ENCODE measurements around the gene RIN3. TPM values are rescaled to one million over a fixed set of nuclear protein-coding genes. Genes with fewer than 3 reads are reported as not detected.
"Not testable (repeated sequence)": the region's sequence is repeated elsewhere in the genome, so short reads cannot be mapped to it uniquely, and the experiment has no call there.

The RIN3 gene
- polyA plus RNA-seq, 4 donors: 5.6 to 7.6 (median 6.7) TPM

DNA sequence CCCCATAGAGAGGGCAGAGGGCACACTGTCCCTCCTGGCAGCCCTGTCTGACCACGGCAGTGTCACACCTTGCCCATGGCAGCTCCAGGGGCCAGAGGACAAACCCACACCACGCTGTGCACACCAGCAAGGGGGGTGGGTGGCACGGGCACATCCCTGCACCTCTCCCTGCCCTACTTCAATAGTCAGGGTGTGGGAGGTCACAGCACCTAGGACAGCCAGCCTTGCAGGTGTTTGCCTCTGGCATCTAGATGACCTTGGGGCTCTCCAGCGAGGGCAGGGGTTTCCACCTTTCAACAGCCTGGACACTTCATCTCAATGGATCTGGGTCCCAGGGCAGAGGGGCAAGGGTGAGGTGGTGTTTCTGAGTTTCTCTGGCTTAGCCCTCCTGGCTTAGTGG, 165.7 kb downstream of the RIN3 start:
- no peak for DNase-seq (ENCODE audit: low read depth in 4 of 4, low spot score in 2 of 4)

DNA sequence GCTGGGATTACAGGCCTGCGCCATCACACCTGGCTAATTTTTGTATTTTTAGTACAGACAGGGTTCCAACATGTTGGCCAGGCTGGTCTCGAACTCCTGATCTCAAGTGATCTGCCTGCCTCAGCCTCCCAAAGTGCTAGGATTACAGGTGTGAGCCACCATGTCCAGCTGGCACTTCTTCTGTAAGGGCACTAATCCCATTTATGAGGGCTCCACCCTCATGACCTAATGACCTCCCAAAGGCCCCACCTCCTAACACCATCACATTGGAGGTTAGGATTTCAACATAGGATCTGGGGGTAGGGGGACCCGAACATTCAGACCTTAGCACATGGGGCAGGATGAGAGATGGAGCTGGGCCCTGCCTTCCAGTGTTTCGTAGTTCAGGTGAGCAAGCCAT, 166.7 kb downstream of the RIN3 start:
- DNase-seq (ENCODE audit: low read depth in 4 of 4, low spot score in 2 of 4): not testable (repeated sequence)

DNA sequence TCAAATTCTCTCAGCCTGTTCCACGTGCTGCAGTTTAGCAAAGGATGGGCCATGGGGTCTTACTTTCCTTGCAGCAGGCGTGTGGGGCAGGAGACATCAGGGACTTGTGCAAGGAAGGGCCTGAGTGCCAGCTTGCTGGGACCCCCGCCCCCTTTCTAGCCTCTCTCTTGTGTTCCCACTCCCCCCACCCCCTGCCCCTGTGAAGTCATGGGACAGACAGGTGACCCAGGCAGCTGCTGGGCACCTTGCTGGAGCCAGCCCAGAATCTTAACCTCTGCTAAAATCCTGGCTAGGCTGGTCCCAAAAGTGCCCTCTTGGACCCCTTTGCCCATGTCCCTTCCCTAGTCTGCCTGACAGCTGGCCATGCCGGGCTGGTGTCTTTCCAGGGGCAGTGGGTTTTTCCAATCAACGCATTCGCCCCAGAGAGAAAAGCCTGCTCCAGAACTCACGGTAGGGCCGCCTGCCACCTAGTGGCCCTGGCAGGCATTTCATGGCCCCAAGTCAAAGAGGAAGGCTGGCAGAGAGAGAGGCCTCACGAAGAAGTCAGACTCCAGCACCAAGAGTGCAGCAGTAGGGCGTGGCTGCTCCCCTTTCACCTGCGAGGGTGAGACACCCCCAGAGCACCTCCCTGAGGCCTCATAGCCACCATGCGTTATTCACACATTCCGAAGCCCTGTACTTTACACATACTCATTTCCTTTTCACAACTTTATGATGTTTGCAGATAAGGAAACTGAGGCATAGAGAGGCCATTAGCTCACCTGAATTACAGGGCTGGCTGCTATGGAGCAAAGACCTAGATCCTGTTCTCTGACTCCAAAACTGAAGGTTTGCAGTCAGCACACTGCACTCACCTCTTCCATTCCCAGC, 167.4 kb downstream of the RIN3 start:
- DNase-seq (ENCODE audit: low read depth in 4 of 4, low spot score in 2 of 4): peak in 2 of 4 donors; percentile 42 to 57

DNA sequence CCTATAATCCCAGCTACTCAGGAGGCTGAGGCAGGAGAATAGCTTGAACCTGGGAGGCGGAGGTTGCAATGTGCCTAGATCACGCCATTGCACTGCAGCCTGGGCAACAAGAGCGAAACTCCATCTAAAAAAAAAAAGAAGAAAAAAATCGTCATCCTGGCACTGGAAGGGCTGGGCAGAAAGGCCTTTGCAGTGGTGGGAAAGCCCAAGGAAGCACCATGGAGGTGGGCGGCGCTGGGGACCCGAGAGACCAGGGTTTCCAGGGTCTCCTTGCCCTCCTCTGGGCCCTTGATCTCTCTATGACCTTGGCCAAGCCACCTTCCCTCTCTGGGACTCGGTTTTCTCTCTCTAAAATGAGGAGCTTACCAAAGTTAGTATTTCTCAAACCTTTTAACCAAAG, 169.5 kb downstream of the RIN3 start:
- DNase-seq (ENCODE audit: low read depth in 4 of 4, low spot score in 2 of 4): no peak

DNA sequence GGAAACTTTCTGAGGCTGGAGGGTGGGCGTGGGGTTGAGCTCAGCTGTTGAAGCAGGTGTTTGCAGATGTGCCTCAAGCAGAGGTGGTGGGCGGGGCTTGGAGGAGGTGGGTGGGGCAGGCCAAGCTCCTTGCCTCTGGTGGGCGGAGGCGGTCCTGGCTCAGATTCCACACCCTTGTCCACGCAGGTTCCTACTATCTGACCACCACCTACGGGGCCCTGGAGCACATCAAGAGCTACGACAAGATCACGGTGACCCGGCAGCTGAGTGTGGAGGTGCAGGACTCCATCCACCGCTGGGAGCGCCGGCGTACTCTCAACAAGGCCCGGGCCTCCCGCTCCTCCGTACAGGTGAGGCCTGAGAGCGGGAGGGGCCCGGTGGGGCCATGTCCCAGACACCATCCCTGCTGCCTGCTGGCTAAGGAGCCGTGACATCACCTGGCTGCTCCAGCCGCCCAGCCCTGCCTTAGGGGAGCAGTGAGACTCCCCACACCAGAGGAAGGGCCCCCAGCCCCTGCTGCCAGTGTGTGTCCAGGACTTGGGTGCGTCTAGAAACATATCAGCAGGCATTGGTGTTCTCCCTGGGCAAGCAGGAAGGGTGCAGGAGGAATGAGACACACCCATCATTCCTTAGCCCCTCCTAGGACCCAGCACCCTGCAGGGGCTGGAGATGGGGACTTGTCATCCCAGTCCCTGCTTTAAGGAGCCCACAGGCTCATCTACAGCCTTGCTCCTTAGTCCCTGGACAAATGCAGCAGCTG, 171.4 kb downstream of the RIN3 start:
- DNase-seq (ENCODE audit: low read depth in 4 of 4, low spot score in 2 of 4): no peak

DNA sequence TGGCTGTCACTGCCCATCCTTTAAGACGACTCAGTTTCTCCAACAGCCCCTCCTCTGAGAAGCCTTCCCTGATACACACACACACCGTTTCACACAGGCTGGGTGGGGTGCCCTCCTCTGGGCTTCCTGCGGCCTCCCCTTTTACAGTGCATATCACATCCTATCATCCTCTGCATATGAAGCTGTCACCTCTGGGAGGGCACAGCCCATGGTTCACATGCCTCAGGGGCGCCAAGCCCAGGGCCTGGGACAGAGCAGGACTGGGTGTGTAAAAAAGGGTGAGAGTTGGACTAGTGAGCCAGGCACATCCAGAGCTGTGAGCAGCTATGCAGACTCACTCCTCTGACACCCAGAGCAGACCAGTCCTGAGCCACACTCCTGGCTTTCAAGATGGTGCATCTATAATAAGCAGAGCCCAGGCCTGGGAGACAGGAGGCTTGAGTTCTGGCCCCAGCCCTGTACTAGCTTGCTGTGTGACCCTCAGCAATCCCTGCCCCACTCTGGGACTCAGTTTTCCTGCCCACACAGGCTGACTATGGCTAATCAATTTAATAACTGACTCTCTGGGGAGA, 172.3 kb downstream of the RIN3 start:
- no peak for DNase-seq (ENCODE audit: low read depth in 4 of 4, low spot score in 2 of 4)

DNA sequence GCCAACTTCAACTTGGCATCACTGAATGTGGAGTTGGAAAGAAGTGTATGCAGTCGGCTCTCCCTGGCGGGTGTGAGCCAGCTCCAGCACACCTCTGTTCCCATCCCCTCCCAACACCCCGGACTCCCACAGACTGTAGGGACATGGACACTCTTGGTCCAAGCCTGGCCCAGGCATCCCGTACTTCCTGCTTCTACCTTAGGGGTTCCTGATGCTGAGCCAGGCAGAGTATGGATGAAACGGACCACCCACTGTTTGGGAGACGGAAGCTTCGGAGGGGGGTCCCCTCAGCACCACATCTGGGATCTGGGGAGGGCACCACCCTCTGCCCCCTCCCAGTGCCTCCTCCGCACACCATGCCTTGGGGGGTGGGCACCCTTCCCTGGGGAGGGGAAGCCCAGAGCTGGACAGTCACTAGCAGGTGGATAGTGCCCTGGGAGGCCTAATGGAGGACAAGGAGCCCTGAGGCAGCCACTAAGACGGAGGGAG, 172.9 kb downstream of the RIN3 start:
- DNase-seq (ENCODE audit: low read depth in 4 of 4, low spot score in 2 of 4): no peak

DNA sequence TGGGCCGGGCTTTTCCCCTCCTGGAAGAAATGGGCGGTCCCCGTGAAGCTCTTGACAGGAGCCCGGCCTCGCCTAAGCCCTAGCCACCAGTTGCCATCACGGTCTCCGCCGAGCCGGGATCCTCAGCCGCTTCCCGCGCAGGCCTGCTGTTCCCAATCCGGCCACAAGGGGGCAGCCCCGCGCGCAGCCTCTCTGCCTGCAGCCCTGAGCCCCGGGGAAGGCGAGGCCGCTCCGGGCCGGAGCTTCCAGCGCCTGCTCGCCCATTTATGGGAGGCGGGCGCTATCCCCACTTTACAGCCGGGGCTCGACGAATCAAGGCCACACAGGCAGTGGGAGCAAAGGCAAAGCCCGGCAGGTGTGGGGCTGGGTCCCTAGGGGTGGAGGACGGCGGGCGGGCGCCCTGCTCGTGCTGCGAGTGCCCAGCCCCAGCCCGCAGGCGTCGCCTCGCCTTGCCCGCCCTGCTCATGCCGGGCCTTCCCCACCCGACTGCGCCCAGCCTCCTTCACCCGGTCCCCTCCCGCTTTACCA, 173.4 kb downstream of the RIN3 start:
- peak in 3 of 4 donors; percentile 36 to 42 (median 39) for DNase-seq (ENCODE audit: low read depth in 4 of 4, low spot score in 2 of 4)

DNA sequence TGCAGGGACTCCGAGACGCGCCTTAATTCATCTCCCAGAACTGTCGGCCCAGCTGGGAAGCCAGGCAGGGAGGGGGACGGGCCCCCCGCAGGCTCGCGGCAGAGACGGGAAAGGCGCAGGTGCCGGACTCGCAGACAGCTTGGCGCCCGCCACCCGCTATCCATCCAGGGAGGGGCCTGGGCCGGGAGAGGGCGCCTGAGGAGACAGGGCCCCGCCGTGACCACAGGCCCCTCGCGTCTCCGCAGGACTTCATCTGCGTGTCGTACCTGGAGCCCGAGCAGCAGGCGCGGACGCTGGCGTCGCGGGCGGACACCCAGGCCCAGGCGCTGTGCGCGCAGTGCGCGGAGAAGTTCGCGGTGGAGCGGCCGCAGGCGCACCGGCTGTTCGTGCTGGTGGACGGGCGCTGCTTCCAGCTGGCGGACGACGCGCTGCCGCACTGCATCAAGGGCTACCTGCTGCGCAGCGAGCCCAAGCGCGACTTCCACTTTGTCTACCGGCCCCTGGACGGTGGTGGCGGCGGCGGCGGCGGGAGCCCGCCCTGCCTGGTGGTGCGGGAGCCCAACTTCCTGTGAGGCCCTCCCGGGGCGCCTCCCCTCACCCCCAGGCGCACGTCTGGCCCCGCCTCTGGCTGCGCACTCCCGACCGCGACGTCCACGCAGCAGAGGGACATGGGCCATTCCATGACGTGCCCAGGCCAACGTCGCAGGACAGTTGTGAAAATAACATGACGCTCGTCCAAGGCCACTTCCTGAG, 174.3 kb downstream of the RIN3 start:
- no peak for DNase-seq (ENCODE audit: low read depth in 4 of 4, low spot score in 2 of 4)

DNA sequence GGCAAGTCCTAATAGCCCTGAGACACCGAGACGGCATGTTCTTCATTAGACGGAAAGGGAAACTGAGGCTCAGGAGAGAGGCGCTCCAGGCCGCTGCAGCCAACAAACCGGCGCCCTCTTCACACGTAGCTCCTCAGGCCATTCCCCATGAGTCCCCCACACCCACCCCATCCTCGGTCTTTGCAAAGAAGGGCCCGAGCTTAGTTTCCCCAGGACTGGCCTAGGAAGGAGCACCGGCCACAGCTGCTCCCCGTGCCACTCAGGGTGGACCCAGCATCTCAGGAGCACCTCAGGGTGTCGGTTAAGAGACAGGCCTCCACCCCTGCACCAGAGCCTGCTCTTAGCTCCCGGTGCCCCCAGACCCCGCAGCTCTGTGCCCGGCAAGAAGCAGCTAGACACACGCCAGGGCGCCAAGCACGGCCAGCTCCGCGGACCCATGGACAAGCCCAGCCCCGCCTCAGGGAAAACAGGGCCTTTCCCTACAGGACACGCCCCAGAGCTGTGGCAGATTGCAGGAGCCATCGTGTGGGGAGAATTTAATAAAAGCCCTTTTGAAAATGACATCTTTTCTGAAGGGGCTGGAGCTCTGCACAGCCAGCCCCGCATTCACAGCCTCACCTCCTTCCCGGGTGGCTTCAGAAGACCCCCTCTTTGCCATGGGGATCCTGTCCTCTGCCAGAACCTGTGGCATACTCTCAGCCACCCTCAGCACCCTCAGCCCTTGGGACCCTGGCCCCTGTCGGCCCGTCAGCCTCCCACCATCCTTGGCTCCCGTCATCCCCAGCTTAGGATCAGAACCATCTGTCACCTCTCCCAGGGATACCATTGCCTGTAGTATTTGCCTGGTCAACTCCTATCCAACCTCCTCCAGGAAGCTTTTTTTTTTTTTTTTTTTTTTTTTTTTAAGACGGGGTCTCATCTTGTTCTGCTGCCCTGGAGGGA, 175.1 kb downstream of the RIN3 start:
- no peak for DNase-seq (ENCODE audit: low read depth in 4 of 4, low spot score in 2 of 4)

DNA sequence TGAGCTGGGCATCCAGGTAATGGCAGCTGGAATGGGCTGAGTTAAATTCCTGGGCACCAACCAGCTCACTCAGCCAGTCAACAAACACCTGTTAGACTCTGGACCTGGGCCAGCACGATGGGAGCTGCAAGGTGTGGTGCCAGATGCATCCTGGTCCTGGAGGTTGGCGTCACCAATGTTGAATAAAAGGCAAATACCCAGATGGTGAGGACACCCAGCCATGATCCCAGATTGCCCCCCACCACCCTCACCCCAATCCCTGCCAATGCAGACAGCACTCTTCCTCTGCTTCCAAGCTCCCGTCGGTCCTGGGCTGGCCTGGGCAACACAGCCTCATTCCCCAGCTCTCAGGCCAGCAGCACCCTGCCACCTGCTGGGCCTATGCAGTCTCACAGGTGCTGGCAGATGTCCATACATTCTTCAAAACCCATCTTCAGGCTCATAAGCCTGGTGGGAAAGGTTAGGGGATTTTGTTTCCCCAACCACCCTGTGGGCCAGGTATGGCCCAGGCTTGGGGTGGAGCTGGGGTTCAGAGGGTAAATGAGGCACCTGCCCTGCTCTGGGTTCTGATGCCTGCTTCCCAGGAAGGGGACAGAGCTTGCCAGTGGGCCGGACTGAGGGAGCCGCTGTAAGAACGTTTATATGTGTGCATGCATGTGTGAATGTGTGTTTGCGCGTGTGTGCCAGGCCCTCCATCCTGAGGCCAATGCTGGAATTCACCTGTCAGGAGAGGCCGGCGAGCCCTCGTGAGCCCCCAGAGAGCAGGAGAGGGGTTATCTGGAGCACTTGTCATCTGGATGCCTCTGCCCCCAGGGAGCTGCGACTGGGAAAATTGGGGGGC, 176.8 kb downstream of the RIN3 start:
- peak in 1 of 4 donors; percentile 27 for DNase-seq (ENCODE audit: low read depth in 4 of 4, low spot score in 2 of 4)

DNA sequence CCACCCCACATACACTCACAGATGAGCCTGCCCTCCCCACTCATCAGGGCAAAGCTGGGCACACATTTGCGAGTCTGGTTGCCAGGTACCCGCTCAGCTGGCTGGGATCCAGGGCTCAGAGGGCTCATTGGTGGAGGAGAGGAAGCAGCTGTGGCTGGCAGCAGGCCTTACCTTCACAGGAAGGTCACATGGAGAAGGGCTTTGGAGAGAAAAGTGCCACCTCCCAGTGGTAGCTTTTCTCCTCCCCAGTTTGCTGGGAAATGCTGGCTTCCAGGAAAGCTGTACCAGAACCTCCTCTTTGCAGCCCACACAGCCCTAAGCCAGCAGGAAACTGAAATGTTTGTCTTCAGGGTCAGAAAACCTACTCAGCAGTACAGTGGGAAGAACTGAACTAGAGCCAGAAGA, 179.2 kb downstream of the RIN3 start:
- no peak for DNase-seq (ENCODE audit: low read depth in 4 of 4, low spot score in 2 of 4)

DNA sequence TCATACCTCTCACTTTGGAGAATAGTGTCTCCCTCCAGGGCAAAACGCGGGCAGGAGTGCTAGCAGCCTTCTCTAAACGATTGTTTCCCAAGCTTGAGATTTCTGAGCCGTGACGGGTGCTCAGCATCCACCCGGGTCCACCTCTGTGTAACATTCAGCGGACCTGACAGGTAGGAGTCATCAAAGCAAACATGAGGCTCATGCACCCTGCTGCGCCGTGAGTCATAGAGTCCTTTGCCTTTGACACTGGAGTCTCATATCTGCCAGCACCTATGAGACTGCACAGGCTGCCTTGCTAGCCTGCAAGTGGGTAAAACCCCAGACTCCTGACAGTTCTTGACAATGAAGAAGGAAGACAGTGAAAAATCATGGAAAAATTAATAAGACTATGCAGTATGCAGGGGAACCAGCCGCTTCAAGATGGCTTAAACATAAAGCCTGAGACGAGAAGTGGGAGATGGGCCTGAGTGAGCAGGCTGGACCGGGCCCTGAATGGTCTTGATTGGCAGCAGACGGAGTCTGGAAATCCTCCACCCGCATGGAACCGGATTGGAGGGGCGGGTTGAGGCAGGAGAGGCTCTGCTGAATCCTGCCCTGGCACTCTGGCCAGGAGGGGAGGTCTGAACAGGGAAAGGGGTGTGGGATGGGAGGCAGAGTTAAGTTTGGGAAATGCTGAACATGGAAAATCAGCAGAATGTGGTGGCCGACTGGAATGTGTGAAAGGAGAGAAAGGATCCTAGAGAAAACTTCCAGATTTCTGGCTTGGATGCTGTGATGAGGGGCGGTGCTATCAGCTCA, 180.6 kb downstream of the RIN3 start:
- DNase-seq (ENCODE audit: low read depth in 4 of 4, low spot score in 2 of 4): no peak

DNA sequence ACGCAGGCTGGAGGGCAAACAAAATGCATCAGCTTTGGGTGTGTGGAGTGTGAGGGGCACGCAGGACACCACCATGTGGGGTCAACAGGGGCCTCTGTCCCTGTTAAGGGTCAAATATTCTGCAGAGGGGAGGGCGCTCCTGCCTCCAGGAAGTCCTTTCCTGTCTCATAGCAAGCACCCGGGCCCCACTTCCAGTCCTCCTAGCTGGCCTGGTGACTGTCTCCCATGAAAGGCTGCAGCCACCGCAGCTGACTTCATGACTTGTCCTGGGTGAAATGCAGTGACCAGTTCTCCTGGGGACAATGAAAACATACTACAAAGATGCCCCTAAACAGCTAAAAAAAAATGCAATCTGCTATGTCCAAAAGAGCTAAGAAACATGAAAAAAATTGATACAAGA, 181.2 kb downstream of the RIN3 start:
- DNase-seq (ENCODE audit: low read depth in 4 of 4, low spot score in 2 of 4): no peak

DNA sequence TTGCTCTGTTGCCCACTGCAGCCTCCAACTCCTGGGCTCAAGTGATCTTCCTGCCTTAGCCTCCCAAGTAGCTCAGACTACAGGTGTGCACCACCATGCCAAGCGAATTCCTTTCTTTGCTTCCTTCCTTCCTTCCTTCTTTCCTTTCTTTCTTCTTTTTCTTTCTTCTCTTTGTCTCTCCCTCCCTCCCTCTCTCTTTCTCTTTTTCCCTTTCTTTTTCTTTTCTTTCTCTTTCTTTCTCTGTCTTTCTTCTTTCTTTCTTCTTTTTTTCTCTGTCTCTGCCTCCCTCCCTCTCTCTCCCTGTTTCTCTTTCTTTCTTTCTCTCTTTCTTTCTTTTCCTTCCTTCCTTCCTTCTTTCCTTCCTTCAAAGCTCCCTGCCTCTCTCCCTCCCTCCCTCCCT, 182.0 kb downstream of the RIN3 start:
- DNase-seq (ENCODE audit: low read depth in 4 of 4, low spot score in 2 of 4): no peak

DNA sequence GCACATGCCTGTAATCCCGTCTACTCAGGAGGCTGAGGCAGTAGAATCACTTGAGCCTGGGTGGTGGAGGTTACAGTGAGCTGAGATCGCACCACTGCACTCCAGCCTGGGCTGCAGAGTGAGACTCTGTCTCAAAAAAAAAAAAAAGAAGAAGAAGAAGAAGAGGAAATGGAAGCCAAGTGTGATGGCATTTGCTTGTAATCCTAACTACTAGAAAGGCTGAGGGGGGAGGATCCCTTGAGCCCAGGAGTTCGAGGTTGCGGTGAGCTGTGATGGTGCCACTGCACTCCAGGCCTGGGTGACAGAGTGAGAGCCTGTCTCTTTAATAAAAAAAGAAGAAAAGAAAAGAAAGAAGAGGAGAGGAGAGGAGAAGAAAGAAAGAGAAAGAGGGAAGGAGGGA, 182.8 kb downstream of the RIN3 start:
- no peak for DNase-seq (ENCODE audit: low read depth in 4 of 4, low spot score in 2 of 4)

DNA sequence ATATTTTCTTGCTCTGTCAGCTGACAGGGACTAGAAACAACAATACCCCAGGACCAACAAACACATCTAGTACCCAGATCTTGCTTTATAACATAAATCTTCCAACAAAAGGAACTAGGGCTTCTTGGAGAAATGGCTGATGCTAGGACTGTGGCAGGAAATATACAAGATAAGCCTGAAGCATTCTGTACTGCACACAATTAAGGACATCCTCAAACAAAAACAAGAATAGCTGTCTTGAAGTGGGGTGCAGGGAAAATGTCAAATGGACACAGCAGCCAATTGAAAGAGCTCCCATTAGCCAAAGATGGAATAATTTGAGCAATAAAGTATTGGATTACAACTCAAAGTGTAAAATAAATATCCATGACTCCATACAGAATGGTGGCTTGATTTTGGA, 184.8 kb downstream of the RIN3 start:
- DNase-seq (ENCODE audit: low read depth in 4 of 4, low spot score in 2 of 4): no peak

DNA sequence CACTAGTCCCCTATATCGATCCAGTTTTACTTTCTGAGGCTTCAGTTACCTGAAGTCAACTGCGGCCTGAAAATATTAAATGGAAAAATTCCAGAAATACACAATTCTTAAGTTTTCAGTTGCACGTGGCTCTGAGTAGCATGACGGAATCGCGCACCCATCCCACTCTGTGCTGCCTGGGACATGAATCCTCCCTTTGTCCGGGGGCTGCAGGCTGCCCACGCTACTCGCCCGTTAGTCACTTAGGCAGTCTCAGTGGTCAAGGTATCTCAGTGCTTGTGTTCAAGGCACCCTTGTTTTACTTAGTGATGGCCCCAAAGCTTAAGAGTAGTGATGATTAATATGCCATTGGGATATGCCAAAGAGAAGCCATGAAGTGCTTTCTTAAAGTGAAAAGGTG, 188.2 kb downstream of the RIN3 start:
- DNase-seq (ENCODE audit: low read depth in 4 of 4, low spot score in 2 of 4): no peak
